IMR-90 (cell line): ENCODE data around the gene PERM1. TPM values are rescaled to one million over a fixed set of nuclear protein-coding genes. Genes with fewer than 3 reads are reported as not detected.

Experiments used
- ATAC-seq: fragments of 200-7000 bp; cut with Tn5 transposase; 2 replicates; pipeline ENCODE4 v1.9.1; 2020; ENCODE audit warnings: low read depth, mild to moderate bottlenecking, moderate library complexity
- BruUV-seq: library from RNA; stranded (reverse); fragments of 400-500 nt; replicated peaks from 2 replicates; lab custom pipeline; 2021; lab: Mats Ljungman, UMichigan
- CTCF ChIA-PET: fragments of 300-600 bp; formaldehyde crosslinking; extraction: SDS; loops from one replicate; lab custom pipeline; 2021; ENCODE audit warnings: antibody characterized with exemption; lab: Yijun Ruan, JAX
- POLR2A ChIA-PET: fragments of 300-600 bp; sonication (Branson Sonifier 250); formaldehyde crosslinking; loops from one replicate; lab custom pipeline; 2022; ENCODE audit warnings: antibody characterized with exemption; ENCODE audit not compliant: unreplicated experiment; lab: Charles Lee
- DNase-seq: peaks from one replicate; pipeline ENCODE4 v3.0.0; 2013
- H2AFZ ChIP-seq: replicated peaks from 2 replicates; pipeline ENCODE3; 2013; ENCODE audit warnings: low read length, mild to moderate bottlenecking; ENCODE audit not compliant: poor library complexity
- H2AK5ac ChIP-seq: 2 replicates; pipeline ENCODE4 v1.6.1; 2013; ENCODE audit warnings: low read depth, low read length, inconsistent platforms
- H2AK9ac ChIP-seq: replicated peaks from 2 replicates; pipeline ENCODE3; 2013; ENCODE audit warnings: mild to moderate bottlenecking, low read depth, low read length, moderate library complexity; ENCODE audit not compliant: poor library complexity
- H2BK120ac ChIP-seq: 2 replicates; pipeline ENCODE4 v1.6.1; 2013; ENCODE audit warnings: low read depth, low read length, inconsistent platforms
- H2BK15ac ChIP-seq: 3 replicates; pipeline ENCODE4 v1.6.1; 2013; ENCODE audit warnings: low read depth, low read length, inconsistent platforms
- H2BK20ac ChIP-seq: 2 replicates; pipeline ENCODE4 v1.6.1; 2013; ENCODE audit warnings: low read depth, mild to moderate bottlenecking, inconsistent platforms, low read length, moderate library complexity
- H2BK5ac ChIP-seq: 2 replicates; pipeline ENCODE4 v1.6.1; 2013; ENCODE audit warnings: mild to moderate bottlenecking, low read depth, low read length, inconsistent platforms; ENCODE audit not compliant: poor library complexity, severe bottlenecking
- H3K14ac ChIP-seq: replicated peaks from 2 replicates; pipeline ENCODE4 v1.6.1; 2013; ENCODE audit warnings: low read depth, low read length, inconsistent platforms
- H3K18ac ChIP-seq: 2 replicates; pipeline ENCODE4 v1.6.1; 2013; ENCODE audit warnings: low read depth, low read length, control low read depth
- H3K23ac ChIP-seq: 2 replicates; pipeline ENCODE4 v1.6.1; 2013; ENCODE audit warnings: low read depth, low read length, inconsistent platforms
- H3K27ac ChIP-seq: 2 replicates; pipeline ENCODE4 v1.5.1; 2013; ENCODE audit warnings: mild to moderate bottlenecking, control low read depth, low read length; ENCODE audit not compliant: insufficient read depth
- H3K27me3 ChIP-seq: 2 replicates; pipeline ENCODE4 v1.6.1; 2013; ENCODE audit warnings: low read length; ENCODE audit not compliant: control insufficient read depth, insufficient read depth
- H3K36me3 ChIP-seq: 2 replicates; pipeline ENCODE4 v1.6.1; 2013; ENCODE audit warnings: low read length, mixed read lengths; ENCODE audit not compliant: control insufficient read depth, insufficient read depth
- H3K4ac ChIP-seq: 2 replicates; pipeline ENCODE4 v1.6.1; 2013; ENCODE audit warnings: low read depth, low read length, inconsistent platforms
- H3K4me1 ChIP-seq: 2 replicates; pipeline ENCODE4 v1.6.1; 2013; ENCODE audit warnings: low read length, mixed read lengths; ENCODE audit not compliant: control insufficient read depth, insufficient read depth
- H3K4me2 ChIP-seq: 2 replicates; pipeline ENCODE4 v1.6.1; 2013; ENCODE audit warnings: low read depth, mild to moderate bottlenecking, control low read depth, low read length, moderate library complexity
- H3K4me3 ChIP-seq: 2 replicates; pipeline ENCODE4 v1.5.1; 2013; ENCODE audit warnings: low read depth, mild to moderate bottlenecking, control low read depth, low read length, moderate library complexity; ENCODE audit not compliant: insufficient read depth
- H3K56ac ChIP-seq: 2 replicates; pipeline ENCODE4 v1.6.1; 2013; ENCODE audit warnings: low read length, inconsistent platforms; ENCODE audit not compliant: insufficient read depth; ENCODE audit errors: extremely low read depth
- H3K79me1 ChIP-seq, 2 experiments: 2 replicates each; pipeline ENCODE4 v1.6.1; 2013; ENCODE audit warnings: low read length in 2 of 2, inconsistent platforms in 1 of 2, low read depth in 1 of 2
- H3K9ac ChIP-seq: 2 replicates; pipeline ENCODE4 v1.6.1; 2013; ENCODE audit warnings: low read depth, low read length, control low read depth
- H3K9me1 ChIP-seq: 2 replicates; pipeline ENCODE4 v1.6.1; 2013; ENCODE audit warnings: low read length, inconsistent platforms; ENCODE audit not compliant: insufficient read depth
- H3K9me3 ChIP-seq: 2 replicates; pipeline ENCODE4 v1.6.1; 2013; ENCODE audit warnings: low read length; ENCODE audit not compliant: control insufficient read depth, insufficient read depth
- H4K20me1 ChIP-seq: 2 replicates; pipeline ENCODE4 v1.6.1; 2013; ENCODE audit warnings: low read length, inconsistent platforms; ENCODE audit not compliant: insufficient read depth
- H4K5ac ChIP-seq: 2 replicates; pipeline ENCODE4 v1.6.1; 2013; ENCODE audit warnings: mild to moderate bottlenecking, low read depth, low read length, control low read depth
- H4K8ac ChIP-seq, 2 experiments: 2 replicates each; pipeline ENCODE4 v1.6.1; 2013; ENCODE audit warnings: low read depth in 2 of 2, low read length in 2 of 2, control low read depth in 1 of 2, inconsistent platforms in 1 of 2
- H4K91ac ChIP-seq: 2 replicates; pipeline ENCODE4 v1.6.1; 2013; ENCODE audit warnings: low read depth, low read length, inconsistent platforms; ENCODE audit not compliant: insufficient read depth
- BHLHE40 ChIP-seq: fragments of 150-350 bp; IDR thresholded peaks from 2 replicates; pipeline ENCODE4 v1.6.1; 2016; ENCODE audit warnings: mild to moderate bottlenecking, low read depth, low read length
- CEBPB ChIP-seq: IDR thresholded peaks from 2 replicates; pipeline ENCODE4 v1.6.1; 2012; ENCODE audit warnings: low read depth, low read length, improper control_type of control experiment
- CHD1 ChIP-seq: IDR thresholded peaks from 2 replicates; pipeline ENCODE4 v1.6.1; 2012; ENCODE audit warnings: low read depth, low read length, improper control_type of control experiment
- CTCF ChIP-seq: conservative IDR thresholded peaks from 2 replicates; pipeline ENCODE4 v1.5.1; 2012; ENCODE audit warnings: mild to moderate bottlenecking, low read depth, low read length, improper control_type of control experiment
- FOS ChIP-seq: fragments of 150-350 bp; IDR thresholded peaks from 2 replicates; pipeline ENCODE4 v1.6.1; 2016; ENCODE audit warnings: low read depth, low read length
- MAFK ChIP-seq: IDR thresholded peaks from 2 replicates; pipeline ENCODE4 v1.6.1; 2012; ENCODE audit warnings: low read depth, low read length, improper control_type of control experiment
- MAZ ChIP-seq: IDR thresholded peaks from 2 replicates; pipeline ENCODE4 v1.6.1; 2012; ENCODE audit warnings: low read depth, mild to moderate bottlenecking, low read length, improper control_type of control experiment, moderate library complexity, borderline replicate concordance
- MXI1 ChIP-seq: IDR thresholded peaks from 2 replicates; pipeline ENCODE4 v1.6.1; 2012; ENCODE audit warnings: low read depth, mild to moderate bottlenecking, low read length, moderate library complexity, borderline replicate concordance
- NFE2L2 ChIP-seq: fragments of 150-350 bp; IDR thresholded peaks from 2 replicates; pipeline ENCODE4 v1.6.1; 2016; ENCODE audit warnings: low read depth, mild to moderate bottlenecking, low read length
- POLR2A ChIP-seq: IDR thresholded peaks from 2 replicates; pipeline ENCODE4 v1.6.1; 2012; ENCODE audit warnings: mild to moderate bottlenecking, low read depth, low read length
- RAD21 ChIP-seq: IDR thresholded peaks from 2 replicates; pipeline ENCODE4 v1.6.1; 2012; ENCODE audit warnings: low read length, improper control_type of control experiment
- RCOR1 ChIP-seq: IDR thresholded peaks from 2 replicates; pipeline ENCODE4 v1.6.1; 2012; ENCODE audit warnings: mild to moderate bottlenecking, low read length, improper control_type of control experiment; ENCODE audit not compliant: insufficient replicate concordance
- RFX5 ChIP-seq: IDR thresholded peaks from 2 replicates; pipeline ENCODE4 v1.8.0; 2012; ENCODE audit warnings: low read depth, mild to moderate bottlenecking, low read length, moderate library complexity
- SMC3 ChIP-seq: fragments of 150-350 bp; IDR thresholded peaks from 2 replicates; pipeline ENCODE4 v1.6.1; 2016; ENCODE audit warnings: low read depth, mild to moderate bottlenecking, antibody characterized with exemption, low read length, moderate library complexity
- WGBS, 2 experiments: methylation state at CpG; one replicate each; pipeline versions ENCODE4 v1.1.5 to v1.1.7; 2013; ENCODE audit warnings: missing lambda C conversion rate in 2 of 2; ENCODE audit not compliant: insufficient read length in 1 of 2; ENCODE audit errors: extremely low coverage in 2 of 2; 5-methylcytosine and 5-hydroxymethylcytosine counted together
- dilution Hi-C: fragments of 300-500 bp; cut with HindIII; formaldehyde crosslinking; loops from one replicate; pipeline ENCODE4 v1.14.3; 2018; ENCODE audit warnings: low sequenced_read_pairs; ENCODE audit not compliant: unreplicated experiment
- in situ Hi-C: fragments of 300-500 bp; cut with MboI; formaldehyde crosslinking; loops from 3 replicates; pipeline ENCODE4 v1.14.3; 2019; ENCODE audit warnings: low sequenced_read_pairs, inconsistent platforms, mixed read lengths
- intact Hi-C: fragments of 100-400 bp; cut with micrococcal nuclease; formaldehyde crosslinking; loops from 2 replicates; pipeline ENCODE4 v1.10.0; 2022
- polyA plus RNA-seq, 3 experiments: library from polyadenylated mRNA; depleted of rRNA; stranded (reverse); fragments of >200 nt; gene quantifications; 2 replicates each; pipeline ENCODE4 v1.2.3, GENCODE V29; 2012; ENCODE audit warnings: low replicate concordance in 1 of 3
- total RNA-seq: library from RNA; depleted of rRNA; stranded (reverse); fragments of >200 nt; gene quantifications from 2 replicates; pipeline ENCODE4 v1.2.3, GENCODE V29; 2012
- TF ChIP-seq, protein P1 (sequence below): fragments of 150-350 bp; IDR thresholded peaks from 2 replicates; pipeline ENCODE4 v1.6.1; 2017; ENCODE audit warnings: mild to moderate bottlenecking, antibody characterized with exemption, low read length, low read depth
- TF ChIP-seq, protein P2 (sequence below): fragments of 150-350 bp; IDR thresholded peaks from 2 replicates; pipeline ENCODE4 v1.6.1; 2016; ENCODE audit warnings: low read depth, mild to moderate bottlenecking, low read length, moderate library complexity, borderline replicate concordance

Gene PERM1
- total and polyA plus RNA-seq, 2 of the 4 experiments (the other 2 are of a cell fraction): not detected

GRCh38 chr1:985126-985525 lies 3.2 kb upstream of the PERM1 start:
- H3K4me2 ChIP-seq: no peak overlapping the region
- H2BK20ac ChIP-seq: no peak overlapping the region
- 67% methylated on average over 4 of the region's 13 CpGs; no CpG with 5 or more reads in 1 of the 2 experiments for WGBS, 2 experiments
- no peak overlapping the region for H3K23ac ChIP-seq
- H3K79me1 ChIP-seq: no peaks in the 10 kb centered on the region
- H3K4me1 ChIP-seq: no peaks in the 10 kb centered on the region
- ATAC-seq (no peak), DNase-seq (no peak)
- H2AK9ac ChIP-seq: no peak overlapping the region
- H3K18ac ChIP-seq: no peak overlapping the region
- H3K14ac ChIP-seq: no peak overlapping the region
- no TSS peak for BruUV-seq
- H2BK15ac ChIP-seq: no peak overlapping the region
- H4K5ac ChIP-seq: no peak overlapping the region
- in situ Hi-C loops: no loop called here
- H3K36me3 ChIP-seq: no peaks in the 10 kb centered on the region
- H3K9me1 ChIP-seq: no peaks in the 10 kb centered on the region
- H4K91ac ChIP-seq: no peak overlapping the region
- dilution Hi-C loops: no loop called here
- H2BK120ac ChIP-seq: no peak overlapping the region
- H3K4ac ChIP-seq: no peak overlapping the region
- ChIA-PET POLR2A (no interaction called here), CTCF (interaction anchor here (0.8 to 1.5 kb wide), 5 partner anchors 10 to 78 kb away, joined by 3 to 9 read pairs (median 4); no protein-coding TSS in a partner anchor)
- intact Hi-C loops: no loop called here
- no peak overlapping the region for H2BK5ac ChIP-seq
- no peak overlapping the region for H3K56ac ChIP-seq
- H3K9ac ChIP-seq: no peak overlapping the region
- peaks cover 5% of the 10 kb centered on the region; the same call in 1 of the 2 replicates for H3K27me3 ChIP-seq
- no peak overlapping the region for H2AK5ac ChIP-seq
- H3K27ac ChIP-seq: no peak overlapping the region
- no peak overlapping the region for H2AFZ ChIP-seq
- H3K9me3 ChIP-seq: no peaks in the 10 kb centered on the region
- TF ChIP-seq MAFK (no peak), RFX5 (no peak), CHD1 (no peak), MAZ (no peak), NFE2L2 (no peak), FOS (no peak), SMC3 (no peak), CTCF (no peak), MXI1 (no peak), RCOR1 (no peak), BHLHE40 (no peak), POLR2A (no peak; the same call in 1 of the 2 replicates), CEBPB (no peak), RAD21 (no peak)
- TF ChIP-seq, protein P1, sequence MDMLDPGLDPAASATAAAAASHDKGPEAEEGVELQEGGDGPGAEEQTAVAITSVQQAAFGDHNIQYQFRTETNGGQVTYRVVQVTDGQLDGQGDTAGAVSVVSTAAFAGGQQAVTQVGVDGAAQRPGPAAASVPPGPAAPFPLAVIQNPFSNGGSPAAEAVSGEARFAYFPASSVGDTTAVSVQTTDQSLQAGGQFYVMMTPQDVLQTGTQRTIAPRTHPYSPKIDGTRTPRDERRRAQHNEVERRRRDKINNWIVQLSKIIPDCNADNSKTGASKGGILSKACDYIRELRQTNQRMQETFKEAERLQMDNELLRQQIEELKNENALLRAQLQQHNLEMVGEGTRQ: no peak
- TF ChIP-seq, protein P2, sequence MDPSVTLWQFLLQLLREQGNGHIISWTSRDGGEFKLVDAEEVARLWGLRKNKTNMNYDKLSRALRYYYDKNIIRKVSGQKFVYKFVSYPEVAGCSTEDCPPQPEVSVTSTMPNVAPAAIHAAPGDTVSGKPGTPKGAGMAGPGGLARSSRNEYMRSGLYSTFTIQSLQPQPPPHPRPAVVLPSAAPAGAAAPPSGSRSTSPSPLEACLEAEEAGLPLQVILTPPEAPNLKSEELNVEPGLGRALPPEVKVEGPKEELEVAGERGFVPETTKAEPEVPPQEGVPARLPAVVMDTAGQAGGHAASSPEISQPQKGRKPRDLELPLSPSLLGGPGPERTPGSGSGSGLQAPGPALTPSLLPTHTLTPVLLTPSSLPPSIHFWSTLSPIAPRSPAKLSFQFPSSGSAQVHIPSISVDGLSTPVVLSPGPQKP: no peak
- H4K20me1 ChIP-seq: no peaks in the 10 kb centered on the region; the same call in 1 of the 2 replicates
- no peak overlapping the region for H3K4me3 ChIP-seq
- H4K8ac ChIP-seq: no peak overlapping the region
